NT2/D1 (cell line): Measurements from ENCODE around the gene ZC3H7B.

Experiments used
- DNase-seq: peaks from one replicate; pipeline ENCODE4 v3.0.0-alpha.2; 2011; ENCODE audit warnings: low read depth, low spot score
- H3K27me3 ChIP-seq: 2 replicates; pipeline ENCODE4 v1.6.0; 2011; ENCODE audit warnings: mild to moderate bottlenecking; ENCODE audit not compliant: insufficient read length, insufficient read depth
- H3K36me3 ChIP-seq: 2 replicates; pipeline ENCODE4 v1.6.1; 2011; ENCODE audit warnings: mild to moderate bottlenecking, low read length, mixed read lengths; ENCODE audit not compliant: insufficient read depth, insufficient read length
- H3K4me1 ChIP-seq: 2 replicates; pipeline ENCODE4 v1.5.1; 2011; ENCODE audit not compliant: insufficient read depth, insufficient read length
- H3K4me3 ChIP-seq: 2 replicates; pipeline ENCODE4 v1.5.1; 2011; ENCODE audit warnings: low read depth; ENCODE audit not compliant: insufficient read length
- H3K9ac ChIP-seq: 2 replicates; pipeline ENCODE4 v1.6.0; 2011; ENCODE audit warnings: low read depth; ENCODE audit not compliant: insufficient read length
- H3K9me3 ChIP-seq: 2 replicates; pipeline ENCODE4 v1.5.1; 2011; ENCODE audit warnings: mild to moderate bottlenecking, low read length; ENCODE audit not compliant: insufficient read depth
- SUZ12 ChIP-seq: IDR thresholded peaks from 2 replicates; pipeline ENCODE4 v1.6.1; 2011; ENCODE audit not compliant: insufficient read length, insufficient read depth; ENCODE audit errors: extremely low read depth
- YY1 ChIP-seq: IDR thresholded peaks from 2 replicates; pipeline ENCODE4 v1.6.1; 2011; ENCODE audit not compliant: insufficient read length, insufficient read depth
- ZNF274 ChIP-seq: IDR thresholded peaks from 2 replicates; pipeline ENCODE4 v1.6.1; 2011; ENCODE audit warnings: mild to moderate bottlenecking, low read depth, low read length

The ZC3H7B gene

DNA sequence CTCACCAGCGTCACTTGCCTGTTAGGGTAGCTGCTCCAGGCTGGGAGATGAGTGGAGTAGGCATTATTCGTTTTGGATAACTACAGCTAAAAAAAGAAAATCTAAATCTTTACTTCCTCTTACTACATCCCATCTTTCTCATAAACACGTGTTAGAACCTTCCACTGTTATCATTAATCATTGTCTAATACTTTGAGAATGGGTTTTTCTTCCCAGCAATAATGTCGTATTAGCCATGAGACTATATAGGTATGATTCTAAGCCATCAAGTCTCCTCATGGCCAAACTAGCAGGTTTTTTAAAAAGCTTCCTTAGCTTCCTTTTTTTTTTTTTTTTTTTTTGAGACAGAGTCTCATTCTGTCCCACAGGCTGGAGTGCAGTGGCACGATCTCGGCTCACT lies 76.5 kb downstream of the ZC3H7B start:
- no peak for DNase-seq
- H3K36me3 ChIP-seq: no peaks in the 10 kb centered on the region
- no peaks in the 10 kb centered on the region for H3K9me3 ChIP-seq
- H3K4me1 ChIP-seq: peaks cover 4% of the 10 kb centered on the region
- no peak overlapping the region for H3K4me3 ChIP-seq
- no peak overlapping the region for H3K9ac ChIP-seq
- TF ChIP-seq SUZ12: no peak
- no peaks in the 10 kb centered on the region for H3K27me3 ChIP-seq

DNA sequence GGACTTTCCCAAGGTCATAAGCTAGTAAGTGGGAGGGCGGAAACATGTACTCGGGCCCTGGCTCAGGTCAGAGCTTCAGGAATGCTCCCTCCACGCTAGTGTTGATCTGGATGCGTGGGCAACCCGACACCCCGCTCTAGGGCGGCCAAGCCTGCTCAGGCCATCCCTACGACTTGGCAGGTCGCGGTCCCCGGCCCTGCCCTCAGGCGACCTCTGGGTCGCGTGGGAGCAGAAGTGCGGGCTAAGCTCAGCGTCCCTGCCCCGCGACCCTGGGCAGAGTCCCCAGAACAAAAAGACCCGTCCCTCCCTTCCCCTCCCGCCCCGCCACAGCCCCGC lies 79.6 kb downstream of the ZC3H7B start:
- H3K9me3 ChIP-seq: no peaks in the 10 kb centered on the region
- no peaks in the 10 kb centered on the region for H3K27me3 ChIP-seq
- no peak for DNase-seq
- peaks cover 2% of the 10 kb centered on the region for H3K4me1 ChIP-seq
- peak overlapping the region; percentile 80 for H3K9ac ChIP-seq
- no peaks in the 10 kb centered on the region for H3K36me3 ChIP-seq
- H3K4me3 ChIP-seq: peak overlapping the region; percentile 50
- TF ChIP-seq YY1 (no peak), ZNF274 (no peak), SUZ12 (no peak)

DNA sequence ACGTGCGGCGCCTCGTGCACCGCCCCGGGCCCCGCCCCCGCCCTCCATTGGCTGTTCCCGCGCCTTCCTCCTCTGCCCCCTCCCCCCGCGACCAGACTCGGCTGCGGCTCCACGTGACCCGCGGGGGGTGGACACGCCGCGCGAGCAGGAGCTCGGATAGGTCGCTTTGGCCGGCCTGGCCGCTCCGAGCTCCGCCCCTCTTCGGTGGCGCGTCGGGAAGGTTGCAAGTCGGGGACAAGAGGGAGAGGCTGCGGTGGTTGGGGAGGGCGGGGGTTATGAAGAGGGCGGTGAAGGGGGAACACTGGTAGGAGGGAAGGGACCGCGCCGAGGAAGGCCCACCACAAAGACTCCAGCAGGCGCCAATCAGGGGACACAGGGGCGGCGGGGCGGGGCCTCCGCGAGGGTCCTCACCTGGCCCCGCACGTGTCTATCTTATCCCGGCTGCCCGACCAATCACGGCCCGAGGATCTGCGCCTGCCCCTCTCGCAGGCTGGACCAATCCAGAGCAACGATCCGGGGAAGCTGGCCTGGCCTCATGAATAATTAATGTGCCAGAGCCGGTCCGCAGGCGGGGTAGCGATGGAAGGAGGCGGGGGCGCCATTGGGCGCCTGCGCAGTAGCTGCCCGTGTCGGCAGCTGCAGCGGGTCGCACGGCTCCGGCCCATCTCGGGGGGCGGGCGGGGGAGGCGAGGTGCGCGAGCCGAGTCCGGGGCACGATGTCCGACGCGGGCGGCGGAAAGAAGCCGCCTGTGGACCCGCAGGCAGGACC lies 80.2 kb downstream of the ZC3H7B start, which contains the start of gene TEF:
TSS of gene TEF (plus strand) at position 614 of the 769 bp plus-strand sequence. CDS start at position 717, 103 bp downstream.
- H3K27me3 ChIP-seq: no peaks in the 10 kb centered on the region
- DNase-seq: peak; percentile 94
- TF ChIP-seq YY1: no peak
- no peak for TF ChIP-seq ZNF274
- TF ChIP-seq SUZ12: no peak

DNA sequence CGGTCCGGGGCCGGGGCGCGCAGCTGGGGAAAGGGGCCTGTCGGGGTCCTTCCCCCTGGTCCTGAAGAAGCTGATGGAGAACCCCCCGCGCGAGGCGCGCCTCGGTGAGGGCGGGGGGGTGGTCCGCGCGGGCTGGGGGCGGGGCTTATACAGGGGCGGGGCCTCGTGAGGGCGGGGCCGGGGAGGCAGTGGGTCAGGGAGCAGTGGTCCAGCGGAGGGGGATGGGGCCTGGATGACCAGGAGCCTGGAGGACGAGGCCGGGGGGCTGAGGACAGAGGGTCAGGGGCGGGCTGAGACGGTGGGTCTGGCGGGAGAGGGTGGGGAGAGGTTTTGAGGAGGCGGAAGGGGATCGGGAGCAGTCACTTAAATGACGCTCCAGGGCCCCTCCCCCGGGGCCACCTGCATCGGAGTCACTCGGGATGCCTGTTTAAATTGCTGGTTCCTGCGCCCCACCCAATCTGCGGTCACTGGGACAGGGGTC lies 80.8 kb downstream of the ZC3H7B start:
- no peaks in the 10 kb centered on the region for H3K36me3 ChIP-seq
- no peaks in the 10 kb centered on the region for H3K27me3 ChIP-seq
- peak overlapping the region; percentile 49 for H3K4me3 ChIP-seq
- no peak for DNase-seq
- peak overlapping the region; percentile 61 for H3K9ac ChIP-seq
- no peak for TF ChIP-seq ZNF274
- no peak for TF ChIP-seq YY1
- TF ChIP-seq SUZ12: no peak
- H3K4me1 ChIP-seq: peaks cover 2% of the 10 kb centered on the region
- no peaks in the 10 kb centered on the region for H3K9me3 ChIP-seq

More for the DNA sequence above, 80.2 kb downstream of the ZC3H7B start, which contains the start of gene TEF:
- H3K4me3 ChIP-seq: peak within 1 kb of the TSS; percentile 50
- peaks cover 2% of the 10 kb centered on the region for H3K4me1 ChIP-seq
- H3K9me3 ChIP-seq: no peaks in the 10 kb centered on the region
- H3K36me3 ChIP-seq: no peaks in the 10 kb centered on the region
- peak within 1 kb of the TSS; percentile 80 for H3K9ac ChIP-seq

DNA sequence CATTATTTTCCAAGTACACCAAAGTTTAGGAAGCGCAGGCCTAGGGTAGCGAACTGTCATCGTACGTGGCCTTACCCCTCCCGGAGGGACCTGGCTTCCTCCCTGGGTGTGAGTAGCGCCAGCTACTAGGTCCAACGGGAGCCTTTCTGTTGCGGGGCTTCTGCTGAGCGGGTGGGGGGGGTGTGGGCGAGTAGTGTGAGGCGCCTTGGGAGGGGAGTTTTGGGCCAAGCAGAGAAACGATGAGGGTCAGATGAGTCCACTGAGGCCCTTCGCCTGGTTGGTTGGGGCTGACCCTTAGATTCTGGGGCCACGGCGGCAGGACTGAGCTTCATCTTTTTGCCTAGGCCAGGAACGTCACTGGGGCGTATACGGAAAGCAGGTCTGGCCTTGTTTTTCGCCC lies 81.3 kb downstream of the ZC3H7B start:
- Histone ChIP-seq H3K9ac (peak overlapping the region; percentile 61), H3K9me3 (no peaks in the 10 kb centered on the region), H3K4me3 (peak overlapping the region; percentile 47), H3K36me3 (peaks cover 2% of the 10 kb centered on the region), H3K4me1 (peaks cover under 1% of the 10 kb centered on the region), H3K27me3 (no peaks in the 10 kb centered on the region)
- DNase-seq: no peak
- TF ChIP-seq ZNF274 (no peak), YY1 (no peak), SUZ12 (no peak)

DNA sequence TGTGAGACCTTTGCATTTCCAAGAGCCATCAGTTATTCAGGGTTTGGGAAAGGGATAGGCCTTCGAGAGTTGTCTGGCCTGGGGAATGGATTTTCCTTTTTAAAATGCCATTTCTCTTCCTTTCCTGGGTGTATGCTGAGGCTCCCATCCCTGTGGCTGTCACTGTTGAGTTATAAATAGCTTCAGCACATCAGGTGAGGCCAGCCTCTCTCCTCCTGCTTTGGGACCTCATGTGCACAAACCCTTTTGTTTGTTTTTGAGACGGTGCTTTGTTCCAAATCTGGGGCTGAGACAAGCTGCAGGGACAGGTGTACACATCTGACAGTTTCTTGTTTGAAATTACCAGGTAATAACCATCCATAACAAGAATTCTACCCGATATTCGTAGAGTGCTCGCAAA lies 81.8 kb downstream of the ZC3H7B start:
- H3K4me1 ChIP-seq: no peaks in the 10 kb centered on the region
- H3K36me3 ChIP-seq: peaks cover 3% of the 10 kb centered on the region
- no peaks in the 10 kb centered on the region for H3K27me3 ChIP-seq
- no peak for DNase-seq
- H3K9me3 ChIP-seq: no peaks in the 10 kb centered on the region
- H3K4me3 ChIP-seq: no peak overlapping the region
- TF ChIP-seq SUZ12 (no peak), ZNF274 (no peak), YY1 (no peak)
- no peak overlapping the region for H3K9ac ChIP-seq

DNA sequence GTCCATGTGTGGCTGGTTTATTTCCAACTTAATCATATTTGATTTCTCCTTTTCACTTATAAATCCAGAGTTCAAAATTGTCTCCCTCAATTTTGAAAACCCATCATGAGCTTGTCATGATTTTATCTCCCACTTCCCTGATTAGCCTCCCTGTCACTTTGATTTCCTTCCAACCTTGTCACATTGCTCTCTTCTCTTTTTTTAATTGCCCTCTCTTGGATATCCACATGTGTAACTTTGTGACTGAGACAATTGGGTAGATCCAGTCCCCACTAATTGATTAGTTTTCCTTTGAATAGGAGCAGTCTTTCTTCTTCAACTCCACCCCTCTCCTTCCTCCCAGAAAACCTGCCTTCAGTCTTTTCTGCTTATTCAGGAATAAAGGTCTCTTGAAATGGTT lies 82.8 kb downstream of the ZC3H7B start:
- Histone ChIP-seq H3K4me1 (no peaks in the 10 kb centered on the region), H3K27me3 (no peaks in the 10 kb centered on the region), H3K4me3 (no peak overlapping the region), H3K36me3 (peaks cover 3% of the 10 kb centered on the region), H3K9me3 (no peaks in the 10 kb centered on the region), H3K9ac (no peak overlapping the region)
- no peak for TF ChIP-seq ZNF274
- TF ChIP-seq SUZ12: no peak
- TF ChIP-seq YY1: no peak
- DNase-seq: no peak

DNA sequence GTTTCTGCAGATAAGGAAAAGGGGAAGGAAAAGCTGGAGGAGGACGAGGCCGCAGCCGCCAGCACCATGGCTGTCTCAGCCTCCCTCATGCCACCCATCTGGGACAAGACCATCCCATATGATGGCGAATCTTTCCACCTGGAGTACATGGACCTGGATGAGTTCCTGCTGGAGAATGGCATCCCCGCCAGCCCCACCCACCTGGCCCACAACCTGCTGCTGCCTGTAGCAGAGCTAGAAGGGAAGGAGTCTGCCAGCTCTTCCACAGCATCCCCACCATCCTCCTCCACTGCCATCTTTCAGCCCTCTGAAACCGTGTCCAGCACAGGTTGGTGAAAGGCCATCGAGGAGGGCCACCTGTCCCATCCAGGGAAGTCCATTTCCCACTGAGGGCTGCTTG lies 86.0 kb downstream of the ZC3H7B start:
- DNase-seq: no peak
- Histone ChIP-seq H3K9me3 (no peaks in the 10 kb centered on the region), H3K36me3 (peaks cover 3% of the 10 kb centered on the region), H3K4me3 (no peak overlapping the region), H3K9ac (no peak overlapping the region), H3K27me3 (no peaks in the 10 kb centered on the region), H3K4me1 (no peaks in the 10 kb centered on the region)
- TF ChIP-seq SUZ12: no peak
- TF ChIP-seq YY1: no peak
- no peak for TF ChIP-seq ZNF274
